SK-N-SH treated with all-trans-retinoic acid at 6 μM for 48 hours (cell line): ENCODE measurements around the gene FAM161A.
"Not testable (repeated sequence)": the region's sequence is repeated elsewhere in the genome, so short reads cannot be mapped to it uniquely, and the experiment has no call there.

ENCODE experiments used
- ATAC-seq: fragments of 200-7000 bp; cut with Tn5 transposase; 3 replicates; pipeline ENCODE4 v1.9.1; 2020; ENCODE audit warnings: mild to moderate bottlenecking, moderate library complexity
- ARNTL ChIP-seq: fragments of 450-650 bp; formaldehyde crosslinking; IDR thresholded peaks from 2 replicates; pipeline ENCODE4 v1.5.0; 2020; ENCODE audit warnings: low read depth, mild to moderate bottlenecking, moderate library complexity, borderline replicate concordance
- BACH2 ChIP-seq: fragments of 250-450 bp; sonication (Bioruptor Pico); IDR thresholded peaks from 2 replicates; pipeline ENCODE4 v1.9.0; 2021; ENCODE audit warnings: mild to moderate bottlenecking, borderline replicate concordance
- CREB5 ChIP-seq: fragments of 250-450 bp; sonication (Bioruptor Pico); IDR thresholded peaks from 2 replicates; pipeline ENCODE4 v1.5.1; 2020; ENCODE audit warnings: low read depth, mild to moderate bottlenecking, moderate library complexity
- CSRNP3 ChIP-seq: fragments of 250-450 bp; sonication (Bioruptor Pico); IDR thresholded peaks from 2 replicates; pipeline ENCODE4 v1.5.1; 2021; ENCODE audit warnings: mild to moderate bottlenecking, moderate library complexity
- ESRRG ChIP-seq: fragments of 250-450 bp; sonication (Bioruptor Pico); IDR thresholded peaks from 2 replicates; pipeline ENCODE4 v1.6.1; 2021; ENCODE audit warnings: mild to moderate bottlenecking
- GLIS3 ChIP-seq: fragments of 250-450 bp; sonication (Bioruptor Pico); IDR thresholded peaks from 2 replicates; pipeline ENCODE4 v1.5.0; 2020; ENCODE audit warnings: mild to moderate bottlenecking, moderate library complexity
- ISL1 ChIP-seq: fragments of 250-450 bp; sonication (Bioruptor Pico); IDR thresholded peaks from 2 replicates; pipeline ENCODE4 v2.1.2; 2022; ENCODE audit warnings: mild to moderate bottlenecking, moderate library complexity
- OSR1 ChIP-seq: fragments of 250-450 bp; sonication (Bioruptor Pico); IDR thresholded peaks from 2 replicates; pipeline ENCODE4 v1.8.0; 2022; ENCODE audit warnings: moderate library complexity, mild to moderate bottlenecking, inconsistent platforms
- PATZ1 ChIP-seq: fragments of 250-450 bp; sonication (Bioruptor Pico); IDR thresholded peaks from 2 replicates; pipeline ENCODE4 v1.8.0; 2020; ENCODE audit warnings: mild to moderate bottlenecking, moderate library complexity, borderline replicate concordance
- POU6F1 ChIP-seq: fragments of 250-450 bp; sonication (Bioruptor Pico); IDR thresholded peaks from 2 replicates; pipeline ENCODE4 v1.8.0; 2021; ENCODE audit warnings: low read depth, mild to moderate bottlenecking, moderate library complexity, borderline replicate concordance
- PPARA ChIP-seq: fragments of 250-450 bp; sonication (Bioruptor Pico); IDR thresholded peaks from 2 replicates; pipeline ENCODE4 v1.5.0; 2020; ENCODE audit warnings: mild to moderate bottlenecking, borderline replicate concordance
- RARB ChIP-seq: fragments of 250-450 bp; sonication (Bioruptor Pico); IDR thresholded peaks from 2 replicates; pipeline ENCODE4 v1.8.0; 2021; ENCODE audit warnings: mild to moderate bottlenecking, moderate library complexity
- SNAI2 ChIP-seq: fragments of 250-450 bp; sonication (Bioruptor Pico); IDR thresholded peaks from 2 replicates; pipeline ENCODE4 v1.5.0; 2020; ENCODE audit warnings: mild to moderate bottlenecking, moderate library complexity
- TCF4 ChIP-seq: fragments of 250-450 bp; sonication (Bioruptor Pico); IDR thresholded peaks from 2 replicates; pipeline ENCODE4 v1.8.0; 2021; ENCODE audit warnings: mild to moderate bottlenecking, moderate library complexity, borderline replicate concordance
- TOX ChIP-seq: fragments of 250-450 bp; sonication (Bioruptor Pico); IDR thresholded peaks from 2 replicates; pipeline ENCODE4 v1.8.0; 2021; ENCODE audit warnings: mild to moderate bottlenecking, moderate library complexity, borderline replicate concordance
- TSHZ2 ChIP-seq: fragments of 250-450 bp; sonication (Bioruptor Pico); IDR thresholded peaks from 2 replicates; pipeline ENCODE4 v1.5.0; 2020; ENCODE audit warnings: mild to moderate bottlenecking, moderate library complexity
- ZC3H10 ChIP-seq: fragments of 250-450 bp; sonication (Bioruptor Pico); IDR thresholded peaks from 2 replicates; pipeline ENCODE4 v1.5.1; 2021; ENCODE audit warnings: mild to moderate bottlenecking, moderate library complexity
- ZFP3 ChIP-seq: fragments of 250-450 bp; sonication (Bioruptor Pico); IDR thresholded peaks from 2 replicates; pipeline ENCODE4 v1.5.0; 2020; ENCODE audit warnings: mild to moderate bottlenecking, moderate library complexity
- ZFP30 ChIP-seq: fragments of 450-650 bp; formaldehyde crosslinking; IDR thresholded peaks from 2 replicates; pipeline ENCODE4 v1.5.0; 2022; ENCODE audit warnings: mild to moderate bottlenecking, moderate library complexity
- ZNF70 ChIP-seq: fragments of 450-650 bp; formaldehyde crosslinking; IDR thresholded peaks from 2 replicates; pipeline ENCODE4 v1.5.0; 2020; ENCODE audit warnings: mild to moderate bottlenecking, moderate library complexity

Gene FAM161A

GRCh38 chr2:61822255-61822654 lies 31.6 kb downstream of the FAM161A start:
- no peak for TF ChIP-seq ARNTL (CRISPR knock-in tag)
- TF ChIP-seq POU6F1 (CRISPR knock-in tag), result no peak
- TF ChIP-seq ZC3H10 (CRISPR knock-in tag), result no peak
- TF ChIP-seq RARB (CRISPR knock-in tag), result no peak
- TF ChIP-seq CREB5 (CRISPR knock-in tag), result no peak
- TF ChIP-seq TCF4 (CRISPR knock-in tag), result no peak
- ATAC-seq, result no peak

- TF ChIP-seq ZFP3 (no peak), SNAI2 (CRISPR knock-in tag) (no peak), PPARA (CRISPR knock-in tag) (no peak), ZFP30 (CRISPR knock-in tag) (no peak), CSRNP3 (no peak), PATZ1 (no peak), ISL1 (CRISPR knock-in tag) (no peak), ZNF70 (CRISPR knock-in tag) (no peak), BACH2 (CRISPR knock-in tag) (no peak), TOX (CRISPR knock-in tag) (no peak), ESRRG (CRISPR knock-in tag) (no peak), TCF4 (CRISPR knock-in tag) (no peak)
- no peak for ATAC-seq
These were observed 37.1 kb downstream of the FAM161A start for GRCh38 chr2:61816480-61817355.

- no peak for ATAC-seq
- no peak for TF ChIP-seq RARB (CRISPR knock-in tag)
- TF ChIP-seq CREB5 (CRISPR knock-in tag), result no peak
- TF ChIP-seq SNAI2 (CRISPR knock-in tag), result no peak
- TF ChIP-seq, all 23 proteins: peak for 0
These were observed 39.2 kb downstream of the FAM161A start for GRCh38 chr2:61814539-61815160.

- not testable (repeated sequence) for ATAC-seq
These were observed 40.5 kb downstream of the FAM161A start for GRCh38 chr2:61813314-61813713.

- ATAC-seq, result no peak
- no peak for TF ChIP-seq ZFP3
- TF ChIP-seq TSHZ2, result no peak
- no peak for TF ChIP-seq GLIS3 (CRISPR knock-in tag)
- TF ChIP-seq OSR1, result no peak
- no peak for TF ChIP-seq PATZ1
- no peak for TF ChIP-seq PPARA (CRISPR knock-in tag)
- TF ChIP-seq TOX (CRISPR knock-in tag), result no peak
- no peak for TF ChIP-seq ZNF70 (CRISPR knock-in tag)
- TF ChIP-seq BACH2 (CRISPR knock-in tag), result no peak
- no peak for TF ChIP-seq ISL1 (CRISPR knock-in tag)
These were observed 42.0 kb downstream of the FAM161A start for GRCh38 chr2:61811821-61812220.
